ENCODE results near the gene CACNA2D3.

- no peak for TF ChIP-seq EP300 (IDR thresholded peaks at IDR 0.05)
- TF ChIP-seq CTCF (IDR thresholded peaks at IDR 0.05) = no peak
- no peak for TF ChIP-seq POLR2AphosphoS5 (IDR thresholded peaks at IDR 0.05)
- TF ChIP-seq POLR2A (IDR thresholded peaks at IDR 0.05) = no peak
These were observed 549.2 kb downstream of the CACNA2D3 start for GRCh38 chr3:54671511-54671910.

Data from upper lobe of left lung (tissue), 4 donors.